GM19328 (cell line): Measurements from ENCODE around the gene TNFRSF6B.

Experiments
- ATAC-seq: cut with Tn5 transposase; IDR thresholded peaks from one replicate; pipeline ENCODE4 v1.9.1; 2021; ENCODE audit warnings: mild to moderate bottlenecking, moderate library complexity; ENCODE audit not compliant: unreplicated experiment

TNFRSF6B gene

GRCh38 chr20:63682384-63683139 lies 13.9 kb upstream of the TNFRSF6B start:
- ATAC-seq = no peak

- ATAC-seq = no peak
Observed at GRCh38 chr20:63685269-63686026, 11.0 kb upstream of the TNFRSF6B start.

GRCh38 chr20:63686094-63686491 lies 10.4 kb upstream of the TNFRSF6B start:
- ATAC-seq = no peak

GRCh38 chr20:63686492-63687321 lies 9.7 kb upstream of the TNFRSF6B start:
- ATAC-seq = no peak

GRCh38 chr20:63687419-63688178 lies 8.9 kb upstream of the TNFRSF6B start:
- no peak for ATAC-seq

- ATAC-seq = no peak
Observed at GRCh38 chr20:63688228-63689045, 8.0 kb upstream of the TNFRSF6B start.

GRCh38 chr20:63689046-63690002 lies 7.1 kb upstream of the TNFRSF6B start:
- ATAC-seq = no peak

- ATAC-seq = no peak
Observed at GRCh38 chr20:63690003-63690897, 6.2 kb upstream of the TNFRSF6B start.

- ATAC-seq = no peak
Observed at GRCh38 chr20:63690898-63691710, 5.3 kb upstream of the TNFRSF6B start.

GRCh38 chr20:63691711-63692435 lies 4.6 kb upstream of the TNFRSF6B start:
- ATAC-seq = no peak

- no peak for ATAC-seq
Observed at GRCh38 chr20:63692436-63693082, 3.9 kb upstream of the TNFRSF6B start.

GRCh38 chr20:63693083-63693732 lies 3.2 kb upstream of the TNFRSF6B start:
- ATAC-seq = no peak

GRCh38 chr20:63693733-63694583 lies 2.5 kb upstream of the TNFRSF6B start:
- no peak for ATAC-seq
